ENCODE data around the gene SEL1L. TPM values are rescaled to one million over a fixed set of nuclear protein-coding genes. Genes with fewer than 3 reads are reported as not detected.
"Not testable (repeated sequence)": the region's sequence is repeated elsewhere in the genome, so short reads cannot be mapped to it uniquely, and the experiment has no call there.

SEL1L gene
- total RNA-seq, 2 donors from 2014 or later, result 42.2 to 81.4 TPM

DNA sequence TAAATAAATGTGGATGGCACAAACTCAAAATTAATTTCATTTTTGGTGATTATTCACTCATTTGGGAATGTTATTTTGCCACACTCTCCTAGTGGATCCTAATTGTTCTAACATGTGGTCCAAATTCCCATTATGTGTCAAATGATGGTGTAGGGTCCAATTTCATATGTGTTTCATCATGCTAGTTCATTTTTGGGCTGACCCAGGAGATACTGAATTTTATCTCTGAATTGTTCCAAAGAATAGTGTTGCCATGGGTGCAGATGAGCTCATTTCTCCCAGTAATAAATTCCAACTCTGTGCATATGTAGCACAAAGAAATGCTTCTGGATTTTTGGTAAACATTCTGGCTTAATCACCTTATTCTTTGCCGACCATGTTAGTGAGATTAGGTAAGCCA, 23.5 kb upstream of the SEL1L start:
- no peaks in the 10 kb centered on the region for H3K4me1 ChIP-seq (replicated peaks)
- DNase-seq (ENCODE audit: low spot score), result no peak
- H3K36me3 ChIP-seq, result no peaks in the 10 kb centered on the region
- no peak overlapping the region for H3K4me3 ChIP-seq
- no peak overlapping the region for H3K27ac ChIP-seq
- intact Hi-C loops (cut with DNase I), result no loop called here
- H3K27me3 ChIP-seq (replicated peaks; ENCODE audit: insufficient read depth), result no peaks in the 10 kb centered on the region
- 65% methylated on average over 1 of the region's 1 CpG for WGBS
- TF ChIP-seq POLR2A (IDR thresholded peaks at IDR 0.05), result no peak
- TF ChIP-seq, protein P1, sequence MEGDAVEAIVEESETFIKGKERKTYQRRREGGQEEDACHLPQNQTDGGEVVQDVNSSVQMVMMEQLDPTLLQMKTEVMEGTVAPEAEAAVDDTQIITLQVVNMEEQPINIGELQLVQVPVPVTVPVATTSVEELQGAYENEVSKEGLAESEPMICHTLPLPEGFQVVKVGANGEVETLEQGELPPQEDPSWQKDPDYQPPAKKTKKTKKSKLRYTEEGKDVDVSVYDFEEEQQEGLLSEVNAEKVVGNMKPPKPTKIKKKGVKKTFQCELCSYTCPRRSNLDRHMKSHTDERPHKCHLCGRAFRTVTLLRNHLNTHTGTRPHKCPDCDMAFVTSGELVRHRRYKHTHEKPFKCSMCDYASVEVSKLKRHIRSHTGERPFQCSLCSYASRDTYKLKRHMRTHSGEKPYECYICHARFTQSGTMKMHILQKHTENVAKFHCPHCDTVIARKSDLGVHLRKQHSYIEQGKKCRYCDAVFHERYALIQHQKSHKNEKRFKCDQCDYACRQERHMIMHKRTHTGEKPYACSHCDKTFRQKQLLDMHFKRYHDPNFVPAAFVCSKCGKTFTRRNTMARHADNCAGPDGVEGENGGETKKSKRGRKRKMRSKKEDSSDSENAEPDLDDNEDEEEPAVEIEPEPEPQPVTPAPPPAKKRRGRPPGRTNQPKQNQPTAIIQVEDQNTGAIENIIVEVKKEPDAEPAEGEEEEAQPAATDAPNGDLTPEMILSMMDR (IDR thresholded peaks at IDR 0.05), result no peak
- TF ChIP-seq POLR2AphosphoS5 (IDR thresholded peaks at IDR 0.05), result no peak
- H3K9me3 ChIP-seq, result no peaks in the 10 kb centered on the region

DNA sequence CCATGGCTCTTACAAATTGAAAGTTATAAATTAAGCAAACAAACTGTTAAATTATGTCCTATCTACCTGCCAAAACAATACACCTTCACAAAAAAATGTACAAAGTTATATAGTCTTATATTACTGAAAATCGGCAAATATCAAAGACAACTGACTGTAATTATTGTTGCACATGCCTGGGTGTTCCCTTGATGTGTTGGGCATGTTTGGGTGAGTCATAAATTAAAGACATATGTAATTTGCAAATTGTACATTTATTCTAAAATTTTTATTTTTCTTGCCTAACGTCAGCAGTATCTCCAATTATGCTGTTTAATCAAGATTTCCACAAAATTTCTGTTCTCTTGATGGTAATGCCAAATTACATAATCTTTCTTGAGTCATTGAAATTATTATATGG, 22.0 kb upstream of the SEL1L start:
- Histone ChIP-seq H3K9me3 (no peaks in the 10 kb centered on the region), H3K4me1 (replicated peaks) (no peaks in the 10 kb centered on the region), H3K27ac (no peak overlapping the region), H3K4me3 (no peak overlapping the region), H3K36me3 (no peaks in the 10 kb centered on the region), H3K27me3 (replicated peaks; ENCODE audit: insufficient read depth) (no peaks in the 10 kb centered on the region)
- WGBS, result 48% methylated on average over 2 of the region's 2 CpGs
- no peak for DNase-seq (ENCODE audit: low spot score)
- TF ChIP-seq POLR2AphosphoS5 (IDR thresholded peaks at IDR 0.05) (no peak), POLR2A (IDR thresholded peaks at IDR 0.05) (no peak)
- TF ChIP-seq, protein P1 (IDR thresholded peaks at IDR 0.05), result no peak
- intact Hi-C loops (cut with DNase I), result no loop called here

DNA sequence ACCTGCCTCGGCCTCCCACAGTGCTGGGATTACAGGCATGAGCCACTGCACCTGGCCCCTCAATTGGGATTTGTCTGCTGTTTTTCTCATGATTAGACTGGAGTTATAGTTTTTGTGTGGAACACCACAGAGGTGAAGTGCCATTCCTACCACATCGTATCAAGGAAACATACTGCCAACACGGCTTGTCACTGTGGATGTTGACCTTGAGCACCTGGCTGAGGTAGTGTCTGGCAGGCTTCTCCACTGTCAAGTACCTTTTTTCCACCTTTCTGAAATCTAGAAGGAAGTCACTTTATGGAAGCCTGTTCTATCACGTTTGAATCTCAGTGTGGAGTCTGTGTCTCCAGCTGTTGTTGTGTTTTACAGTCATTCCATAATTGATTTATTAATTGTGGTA, 21.4 kb upstream of the SEL1L start:
- TF ChIP-seq, protein P1 (IDR thresholded peaks at IDR 0.05), result no peak
- TF ChIP-seq POLR2A (IDR thresholded peaks at IDR 0.05), result no peak
- no peak for TF ChIP-seq POLR2AphosphoS5 (IDR thresholded peaks at IDR 0.05)
- Histone ChIP-seq H3K4me3 (no peak overlapping the region), H3K4me1 (replicated peaks) (no peaks in the 10 kb centered on the region), H3K9me3 (no peaks in the 10 kb centered on the region), H3K27me3 (replicated peaks; ENCODE audit: insufficient read depth) (no peaks in the 10 kb centered on the region), H3K36me3 (no peaks in the 10 kb centered on the region), H3K27ac (no peak overlapping the region)
- intact Hi-C loops (cut with DNase I), result no loop called here
- WGBS, result 46% methylated on average over 4 of the region's 4 CpGs
- DNase-seq (ENCODE audit: low spot score), result no peak

DNA sequence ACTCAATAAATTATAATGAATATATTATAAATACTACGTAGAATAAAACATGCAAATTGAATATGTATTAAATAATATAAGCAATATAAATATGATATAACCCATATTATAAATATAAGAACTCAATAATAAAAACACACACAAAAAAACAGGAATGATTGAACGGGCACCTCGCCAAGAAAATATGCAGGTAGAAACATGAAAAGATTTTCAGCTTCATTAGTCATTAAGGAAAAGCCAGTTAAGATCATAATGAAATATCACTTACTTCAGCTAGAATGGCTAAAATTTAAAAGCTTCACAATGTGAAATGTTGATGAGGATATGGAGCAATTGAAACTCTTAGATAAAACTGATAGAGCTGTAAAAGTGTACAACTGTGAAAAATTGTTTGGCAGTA, 17.8 kb upstream of the SEL1L start:
- no peaks in the 10 kb centered on the region for H3K9me3 ChIP-seq
- no peak for TF ChIP-seq POLR2A (IDR thresholded peaks at IDR 0.05)
- no peak for DNase-seq (ENCODE audit: low spot score)
- 77% methylated on average over 3 of the region's 3 CpGs for WGBS
- H3K27me3 ChIP-seq (replicated peaks; ENCODE audit: insufficient read depth), result no peaks in the 10 kb centered on the region
- no peak overlapping the region for H3K27ac ChIP-seq
- intact Hi-C loops (cut with DNase I), result no loop called here
- H3K4me1 ChIP-seq (replicated peaks), result no peaks in the 10 kb centered on the region
- no peaks in the 10 kb centered on the region for H3K36me3 ChIP-seq
- H3K4me3 ChIP-seq, result no peak overlapping the region

DNA sequence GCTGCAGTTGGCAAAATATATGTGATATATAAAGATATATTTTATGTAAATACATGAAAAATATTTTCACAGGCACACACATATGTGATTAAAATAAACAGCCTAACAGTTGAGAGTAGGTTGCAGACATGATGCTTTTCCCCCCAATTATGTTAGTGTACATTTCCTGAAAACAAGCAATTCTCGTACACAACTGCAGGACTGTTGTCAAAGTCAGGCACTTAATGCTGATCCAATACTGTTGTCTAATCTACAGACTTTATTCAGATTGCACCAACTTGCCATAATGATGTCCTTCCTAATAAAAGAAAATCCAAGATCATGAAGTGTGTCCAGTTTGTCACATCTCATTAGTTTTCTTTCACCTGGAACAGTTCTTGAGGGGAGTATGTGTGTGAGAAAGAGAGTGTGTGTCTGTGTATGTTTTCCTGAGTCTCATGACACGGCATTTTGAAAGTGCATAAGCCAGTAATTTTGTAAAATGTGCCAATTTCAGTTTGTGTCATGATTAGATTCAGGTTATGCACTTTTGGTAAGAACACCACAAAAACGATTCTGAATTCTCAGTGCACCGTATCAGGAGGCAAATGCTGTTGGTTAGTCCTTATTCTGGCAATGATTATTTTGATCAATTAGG, 16.5 kb upstream of the SEL1L start:
- TF ChIP-seq POLR2AphosphoS5 (IDR thresholded peaks at IDR 0.05), result no peak
- no peak for TF ChIP-seq POLR2A (IDR thresholded peaks at IDR 0.05)
- TF ChIP-seq, protein P1 (IDR thresholded peaks at IDR 0.05), result no peak
- no peak overlapping the region for H3K4me3 ChIP-seq
- no peaks in the 10 kb centered on the region for H3K4me1 ChIP-seq (replicated peaks)
- no peak overlapping the region for H3K27ac ChIP-seq
- no peaks in the 10 kb centered on the region for H3K27me3 ChIP-seq (replicated peaks; ENCODE audit: insufficient read depth)
- H3K36me3 ChIP-seq, result no peaks in the 10 kb centered on the region
- no peaks in the 10 kb centered on the region for H3K9me3 ChIP-seq
- no peak for DNase-seq (ENCODE audit: low spot score)
- 76% methylated on average over 4 of the region's 4 CpGs for WGBS
- intact Hi-C loops (cut with DNase I), result no loop called here

DNA sequence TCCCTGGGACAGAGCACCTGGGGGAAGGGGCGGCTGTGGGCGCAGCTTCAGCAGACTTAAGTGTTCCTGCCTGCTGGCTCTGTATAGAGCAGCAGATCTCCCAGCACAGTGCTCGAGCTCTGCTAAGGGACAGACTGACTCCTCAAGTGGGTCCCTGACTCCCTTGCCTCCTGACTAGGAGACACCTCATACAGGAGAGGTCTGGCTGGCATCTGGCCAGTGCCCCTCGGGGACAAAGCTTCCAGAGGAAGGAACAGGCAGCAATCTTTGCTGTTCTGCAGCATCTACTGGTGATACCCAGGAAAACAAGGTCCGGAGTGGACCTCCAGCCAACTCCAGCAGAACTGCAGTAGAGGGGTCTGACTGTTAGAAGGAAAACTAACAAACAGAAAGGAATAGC, 7.6 kb upstream of the SEL1L start:
- WGBS, result 95% methylated on average over 5 of the region's 5 CpGs
- not testable (repeated sequence) for H3K27me3 ChIP-seq (replicated peaks; ENCODE audit: insufficient read depth); DNase-seq (ENCODE audit: low spot score)

More for the DNA sequence above, 7.6 kb upstream of the SEL1L start:
- H3K27ac ChIP-seq; H3K4me3 ChIP-seq; H3K36me3 ChIP-seq; intact Hi-C loops (cut with DNase I); H3K9me3 ChIP-seq; H3K4me1 ChIP-seq (replicated peaks): not testable (repeated sequence)
